ENCODE results near the gene SLIT3.

Gene SLIT3

GRCh38 chr5:169097374-169098326 lies 203.3 kb downstream of the SLIT3 start:
- CTCF ChIA-PET = interaction anchor here (0.6 to 1.2 kb wide), 4 partner anchors 135 to 484 kb away, joined by 3 read pairs; no protein-coding TSS in a partner anchor
- POLR2A ChIA-PET = no interaction called here
- Histone ChIP-seq H3K27ac (ENCODE audit: extremely low read depth, low read depth, low read length) (no peak overlapping the region), H3K36me3 (ENCODE audit: control insufficient read depth in 2 of 2, insufficient read depth in 1 of 2, low read length in 2 of 2) (no peaks in the 10 kb centered on the region), H3K4me3 (ENCODE audit: low read depth, low read length) (no peak overlapping the region), H3K9me3 (ENCODE audit: control insufficient read depth, insufficient read depth, low read depth, low read length) (no peaks in the 10 kb centered on the region), H3K4me1 (ENCODE audit: control insufficient read depth, insufficient read depth, low read length) (peaks cover 12% of the 10 kb centered on the region)
- TF ChIP-seq, protein P1, sequence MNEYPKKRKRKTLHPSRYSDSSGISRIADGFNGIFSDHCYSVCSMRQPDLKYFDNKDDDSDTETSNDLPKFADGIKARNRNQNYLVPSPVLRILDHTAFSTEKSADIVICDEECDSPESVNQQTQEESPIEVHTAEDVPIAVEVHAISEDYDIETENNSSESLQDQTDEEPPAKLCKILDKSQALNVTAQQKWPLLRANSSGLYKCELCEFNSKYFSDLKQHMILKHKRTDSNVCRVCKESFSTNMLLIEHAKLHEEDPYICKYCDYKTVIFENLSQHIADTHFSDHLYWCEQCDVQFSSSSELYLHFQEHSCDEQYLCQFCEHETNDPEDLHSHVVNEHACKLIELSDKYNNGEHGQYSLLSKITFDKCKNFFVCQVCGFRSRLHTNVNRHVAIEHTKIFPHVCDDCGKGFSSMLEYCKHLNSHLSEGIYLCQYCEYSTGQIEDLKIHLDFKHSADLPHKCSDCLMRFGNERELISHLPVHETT (tag by site-specific recombination; IDR thresholded peaks at IDR 0.05) = 0 out of 2 replicates have a peak, but pooled peaks have one; percentile 56
- TF ChIP-seq HOXD13 (CRISPR knock-in tag; IDR thresholded peaks at IDR 0.05; ENCODE audit: borderline replicate concordance) = no peak
- TF ChIP-seq KLF16 (tag by site-specific recombination; IDR thresholded peaks at IDR 0.05) = no peak
- no peak for TF ChIP-seq ZNF423 (tag by site-specific recombination; IDR thresholded peaks at IDR 0.05)
- TF ChIP-seq, protein P2, sequence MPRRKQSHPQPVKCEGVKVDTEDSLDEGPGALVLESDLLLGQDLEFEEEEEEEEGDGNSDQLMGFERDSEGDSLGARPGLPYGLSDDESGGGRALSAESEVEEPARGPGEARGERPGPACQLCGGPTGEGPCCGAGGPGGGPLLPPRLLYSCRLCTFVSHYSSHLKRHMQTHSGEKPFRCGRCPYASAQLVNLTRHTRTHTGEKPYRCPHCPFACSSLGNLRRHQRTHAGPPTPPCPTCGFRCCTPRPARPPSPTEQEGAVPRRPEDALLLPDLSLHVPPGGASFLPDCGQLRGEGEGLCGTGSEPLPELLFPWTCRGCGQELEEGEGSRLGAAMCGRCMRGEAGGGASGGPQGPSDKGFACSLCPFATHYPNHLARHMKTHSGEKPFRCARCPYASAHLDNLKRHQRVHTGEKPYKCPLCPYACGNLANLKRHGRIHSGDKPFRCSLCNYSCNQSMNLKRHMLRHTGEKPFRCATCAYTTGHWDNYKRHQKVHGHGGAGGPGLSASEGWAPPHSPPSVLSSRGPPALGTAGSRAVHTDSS (tag by site-specific recombination; IDR thresholded peaks at IDR 0.05) = peak; percentile 84
- TF ChIP-seq ZNF174 (tag by site-specific recombination; IDR thresholded peaks at IDR 0.05) = no peak
- TF ChIP-seq ZNF324 (tag by site-specific recombination; IDR thresholded peaks at IDR 0.05) = peak; percentile 55; the same call in 1 of the 2 replicates
- TF ChIP-seq ZBTB8A (tag by site-specific recombination; IDR thresholded peaks at IDR 0.05) = no peak
- no peak for TF ChIP-seq ZNF121 (tag by site-specific recombination; IDR thresholded peaks at IDR 0.05)
- no peak for TF ChIP-seq KLF1 (tag by site-specific recombination; IDR thresholded peaks at IDR 0.05)
- no peak for TF ChIP-seq ZXDB (tag by site-specific recombination; IDR thresholded peaks at IDR 0.05)
- 0 out of 2 replicates have a peak, but pooled peaks have one; percentile 18 for TF ChIP-seq ZBTB20 (tag by site-specific recombination; IDR thresholded peaks at IDR 0.05)
- TF ChIP-seq ZNF837 (tag by site-specific recombination; IDR thresholded peaks at IDR 0.05) = no peak
- peak; percentile 89 for TF ChIP-seq ZNF10 (tag by site-specific recombination; IDR thresholded peaks at IDR 0.05)
- TF ChIP-seq ZNF792 (tag by site-specific recombination; IDR thresholded peaks at IDR 0.05) = no peak
- TF ChIP-seq, protein P3, sequence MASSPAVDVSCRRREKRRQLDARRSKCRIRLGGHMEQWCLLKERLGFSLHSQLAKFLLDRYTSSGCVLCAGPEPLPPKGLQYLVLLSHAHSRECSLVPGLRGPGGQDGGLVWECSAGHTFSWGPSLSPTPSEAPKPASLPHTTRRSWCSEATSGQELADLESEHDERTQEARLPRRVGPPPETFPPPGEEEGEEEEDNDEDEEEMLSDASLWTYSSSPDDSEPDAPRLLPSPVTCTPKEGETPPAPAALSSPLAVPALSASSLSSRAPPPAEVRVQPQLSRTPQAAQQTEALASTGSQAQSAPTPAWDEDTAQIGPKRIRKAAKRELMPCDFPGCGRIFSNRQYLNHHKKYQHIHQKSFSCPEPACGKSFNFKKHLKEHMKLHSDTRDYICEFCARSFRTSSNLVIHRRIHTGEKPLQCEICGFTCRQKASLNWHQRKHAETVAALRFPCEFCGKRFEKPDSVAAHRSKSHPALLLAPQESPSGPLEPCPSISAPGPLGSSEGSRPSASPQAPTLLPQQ (tag by site-specific recombination; IDR thresholded peaks at IDR 0.05) = 0 out of 2 replicates have a peak, but pooled peaks have one; percentile 33
- TF ChIP-seq ZNF521 (tag by site-specific recombination; IDR thresholded peaks at IDR 0.05) = no peak
- TF ChIP-seq, protein P4, sequence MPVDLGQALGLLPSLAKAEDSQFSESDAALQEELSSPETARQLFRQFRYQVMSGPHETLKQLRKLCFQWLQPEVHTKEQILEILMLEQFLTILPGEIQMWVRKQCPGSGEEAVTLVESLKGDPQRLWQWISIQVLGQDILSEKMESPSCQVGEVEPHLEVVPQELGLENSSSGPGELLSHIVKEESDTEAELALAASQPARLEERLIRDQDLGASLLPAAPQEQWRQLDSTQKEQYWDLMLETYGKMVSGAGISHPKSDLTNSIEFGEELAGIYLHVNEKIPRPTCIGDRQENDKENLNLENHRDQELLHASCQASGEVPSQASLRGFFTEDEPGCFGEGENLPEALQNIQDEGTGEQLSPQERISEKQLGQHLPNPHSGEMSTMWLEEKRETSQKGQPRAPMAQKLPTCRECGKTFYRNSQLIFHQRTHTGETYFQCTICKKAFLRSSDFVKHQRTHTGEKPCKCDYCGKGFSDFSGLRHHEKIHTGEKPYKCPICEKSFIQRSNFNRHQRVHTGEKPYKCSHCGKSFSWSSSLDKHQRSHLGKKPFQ (tag by site-specific recombination; IDR thresholded peaks at IDR 0.05) = peak; percentile 26; the same call in 1 of the 2 replicates
- 0 out of 2 replicates have a peak, but pooled peaks have one; percentile 27 for TF ChIP-seq ZFP37 (tag by site-specific recombination; IDR thresholded peaks at IDR 0.05)
- TF ChIP-seq ZNF19 (tag by site-specific recombination; IDR thresholded peaks at IDR 0.05; ENCODE audit: low read depth) = no peak
- TF ChIP-seq ZNF140 (tag by site-specific recombination; IDR thresholded peaks at IDR 0.05) = no peak
- peak; percentile 79 for TF ChIP-seq ZNF629 (tag by site-specific recombination; IDR thresholded peaks at IDR 0.05)
- TF ChIP-seq ZNF600 (tag by site-specific recombination; IDR thresholded peaks at IDR 0.05) = no peak
- no peak for TF ChIP-seq PRDM2 (tag by site-specific recombination; IDR thresholded peaks at IDR 0.05; ENCODE audit: borderline replicate concordance)
